ENCODE data around the gene IDH2.

The IDH2 gene

DNA sequence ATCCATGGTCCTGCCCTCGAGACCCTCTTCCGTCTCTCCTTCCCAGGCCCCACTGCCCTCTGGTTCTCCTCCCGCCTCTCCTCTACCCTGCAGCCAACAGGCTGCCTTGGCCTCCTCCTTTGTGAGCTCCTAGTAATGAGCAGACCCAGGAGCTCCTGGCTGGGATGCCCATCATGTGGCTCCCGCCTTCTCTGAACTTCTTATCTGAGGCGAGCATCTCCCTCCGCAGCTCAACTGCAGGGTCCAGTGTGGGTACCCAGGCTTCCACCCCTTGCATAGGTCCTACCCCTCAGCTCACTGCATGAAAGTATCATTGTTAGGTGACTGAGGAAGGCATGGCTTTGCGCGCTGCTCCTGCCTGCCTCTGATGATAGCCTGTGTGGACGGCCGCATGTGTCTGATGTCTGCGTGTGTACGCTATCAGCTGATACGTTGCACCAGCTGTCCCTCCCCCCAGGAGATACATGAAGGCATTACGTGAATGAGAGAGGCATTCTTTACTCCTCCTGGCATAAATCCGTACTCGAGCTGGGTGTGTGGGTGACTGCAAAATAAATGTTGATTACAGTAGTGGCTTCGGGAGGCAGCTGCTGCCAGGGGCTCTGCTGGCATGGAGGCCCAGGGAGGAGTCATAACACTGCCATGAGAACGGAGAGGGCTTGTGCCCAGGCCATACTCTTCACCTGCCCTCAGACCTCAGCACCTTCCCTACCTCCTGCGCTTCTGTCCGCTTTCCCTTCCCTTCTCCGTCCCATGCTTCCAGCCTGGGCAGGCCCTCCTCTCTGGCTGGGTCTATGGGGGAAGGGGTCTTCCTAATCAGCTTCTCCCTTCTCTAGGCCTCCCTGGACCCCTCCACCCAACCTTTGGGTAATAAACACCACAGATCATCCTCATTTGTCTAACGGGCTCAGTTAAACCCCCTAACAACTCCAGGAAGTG, 52.3 kb downstream of the IDH2 start:
- DNase-seq (ENCODE audit: low read depth) = no peak
- H3K4me3 ChIP-seq (ENCODE audit: low read depth, low read length) = no peak overlapping the region

DNA sequence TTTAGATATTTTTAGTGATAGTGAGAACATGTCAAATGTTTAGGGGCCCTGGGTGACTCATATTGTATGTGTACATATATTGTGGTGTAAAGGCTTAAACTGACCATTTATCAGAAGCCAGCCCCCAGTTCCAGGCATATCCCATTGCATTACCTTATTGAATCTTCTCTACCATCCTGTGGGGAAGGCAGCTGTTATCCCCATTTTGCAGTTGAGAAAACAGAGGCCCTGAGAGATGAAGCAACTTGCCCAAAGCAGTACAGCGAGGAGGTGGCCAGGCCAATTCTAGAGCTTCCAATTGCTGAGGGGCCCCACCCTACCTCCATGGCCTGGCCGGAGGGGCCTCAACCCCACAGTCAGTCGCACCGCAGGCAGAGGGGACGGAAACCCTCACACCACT, 53.2 kb downstream of the IDH2 start:
- DNase-seq (ENCODE audit: low read depth) = no peak
- H3K4me3 ChIP-seq (ENCODE audit: low read depth, low read length) = no peak overlapping the region

DNA sequence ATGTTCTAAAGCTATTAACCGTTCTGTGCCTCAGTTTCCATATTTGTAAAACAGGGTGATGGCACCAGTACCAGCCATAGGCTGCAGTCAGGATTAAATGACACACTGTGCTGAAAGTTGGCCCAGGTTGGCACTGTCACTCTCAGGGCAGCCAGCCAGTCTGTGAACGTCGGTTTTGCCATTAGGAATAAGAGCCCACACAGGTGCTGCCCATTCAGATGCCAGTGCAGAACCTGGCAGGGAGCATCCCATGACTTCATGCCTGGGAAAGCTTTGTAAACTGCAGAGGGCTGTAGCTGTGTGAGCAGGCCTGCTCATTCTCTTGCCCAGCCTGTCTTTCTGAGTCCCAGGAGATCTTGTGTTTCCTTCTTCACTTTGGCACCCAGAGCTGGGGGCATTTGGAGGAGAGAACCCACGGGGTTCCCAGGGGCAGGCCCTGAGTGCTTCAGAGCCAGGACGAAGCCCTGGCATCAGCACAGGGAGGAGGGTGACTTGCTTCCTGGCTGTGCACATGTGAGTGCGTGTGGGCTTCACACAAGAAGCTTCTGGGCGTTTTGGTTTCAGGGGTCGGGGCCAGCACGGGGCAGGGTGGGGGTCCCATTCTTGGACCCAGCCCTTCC, 54.2 kb downstream of the IDH2 start:
- no peak overlapping the region for H3K4me3 ChIP-seq (ENCODE audit: low read depth, low read length)
- DNase-seq (ENCODE audit: low read depth) = no peak

DNA sequence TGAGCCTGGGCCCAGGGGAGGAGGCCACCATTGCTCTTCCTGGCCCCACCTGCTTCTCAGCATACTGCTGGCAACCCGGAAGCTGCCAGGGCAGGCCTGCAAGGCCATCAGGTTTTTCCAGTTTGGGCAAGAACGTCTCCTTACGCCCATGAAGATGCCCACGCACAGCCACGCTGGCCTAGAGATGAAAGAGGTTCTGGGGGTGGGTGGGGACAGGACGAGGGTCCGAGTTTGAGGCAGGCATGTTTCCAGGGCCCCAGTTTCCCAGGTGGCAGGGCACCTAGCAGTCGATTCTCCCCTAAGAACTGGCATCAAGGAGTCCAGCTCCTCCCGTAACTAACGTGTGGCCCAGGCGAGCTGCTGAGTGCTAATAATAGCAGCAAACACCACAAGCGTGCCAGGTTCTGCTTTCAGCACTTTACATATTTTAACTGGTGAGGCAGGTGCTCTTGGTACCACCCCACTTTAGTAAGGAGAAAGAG, 55.3 kb downstream of the IDH2 start:
- no peak for DNase-seq (ENCODE audit: low read depth)
- no peak overlapping the region for H3K4me3 ChIP-seq (ENCODE audit: low read depth, low read length)

DNA sequence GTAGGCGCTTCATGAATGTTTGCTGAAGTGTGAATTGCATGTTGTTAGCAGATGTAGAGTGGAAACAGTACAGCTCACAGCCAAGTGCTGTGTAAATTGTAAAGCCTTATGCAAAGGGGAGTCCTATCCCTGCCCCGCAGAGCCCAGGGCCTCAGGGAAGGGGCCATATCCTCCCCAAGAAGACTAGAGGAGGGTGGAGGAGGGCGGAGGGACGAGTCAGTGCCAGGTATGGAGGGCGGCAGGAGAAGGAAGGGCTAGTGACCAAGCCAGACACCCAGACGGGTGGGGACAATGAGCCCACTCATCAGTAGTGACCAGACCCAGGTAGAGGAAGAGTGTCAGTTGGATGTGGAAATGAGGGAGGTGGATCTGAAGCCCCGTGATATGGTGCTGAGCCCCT, 56.0 kb downstream of the IDH2 start:
- no peak overlapping the region for H3K4me3 ChIP-seq (ENCODE audit: low read depth, low read length)
- DNase-seq (ENCODE audit: low read depth) = no peak

DNA sequence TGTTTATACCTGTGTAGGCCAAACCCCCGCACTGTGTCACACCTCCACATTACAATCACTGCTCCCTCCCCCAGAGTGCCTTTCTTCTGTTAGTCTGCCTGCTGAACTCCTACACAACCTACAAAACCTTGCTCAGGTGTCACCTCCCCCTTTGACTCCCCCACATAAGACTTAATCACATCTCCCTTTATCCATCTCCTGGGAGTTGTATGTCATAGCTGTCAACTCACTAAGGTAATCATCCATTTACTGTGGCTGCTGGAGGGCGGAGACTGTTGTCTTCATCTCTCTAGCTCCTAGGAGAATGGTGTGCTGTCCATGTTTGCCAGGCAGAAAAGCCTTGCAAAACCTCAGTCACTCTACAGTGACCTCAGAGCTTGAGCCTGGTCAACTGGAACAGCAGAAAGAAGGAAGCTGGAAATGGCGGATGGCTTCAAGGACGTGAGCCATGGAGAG, 57.3 kb downstream of the IDH2 start:
- DNase-seq (ENCODE audit: low read depth) = no peak
- no peak overlapping the region for H3K4me3 ChIP-seq (ENCODE audit: low read depth, low read length)

DNA sequence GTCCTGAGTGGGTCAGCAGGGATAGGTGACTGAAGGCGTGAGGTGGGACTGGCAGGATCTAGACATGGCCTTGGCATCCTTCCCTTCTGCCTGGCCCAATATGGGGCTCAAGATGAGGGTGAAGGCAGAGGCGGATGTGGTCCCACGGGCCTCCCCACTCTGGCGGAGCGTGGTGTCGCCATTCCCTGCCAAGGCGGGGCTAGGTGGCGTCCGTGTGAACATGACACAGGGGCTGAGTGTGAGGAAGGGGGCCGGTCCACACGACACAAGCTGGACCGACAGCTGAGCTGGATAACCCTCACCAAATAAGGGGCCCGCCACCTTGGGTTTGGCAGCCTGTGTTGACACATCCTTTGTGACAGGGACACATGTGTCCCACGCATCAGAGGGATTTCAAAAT, 58.1 kb downstream of the IDH2 start:
- H3K4me3 ChIP-seq (ENCODE audit: low read depth, low read length) = no peak overlapping the region
- DNase-seq (ENCODE audit: low read depth) = no peak

DNA sequence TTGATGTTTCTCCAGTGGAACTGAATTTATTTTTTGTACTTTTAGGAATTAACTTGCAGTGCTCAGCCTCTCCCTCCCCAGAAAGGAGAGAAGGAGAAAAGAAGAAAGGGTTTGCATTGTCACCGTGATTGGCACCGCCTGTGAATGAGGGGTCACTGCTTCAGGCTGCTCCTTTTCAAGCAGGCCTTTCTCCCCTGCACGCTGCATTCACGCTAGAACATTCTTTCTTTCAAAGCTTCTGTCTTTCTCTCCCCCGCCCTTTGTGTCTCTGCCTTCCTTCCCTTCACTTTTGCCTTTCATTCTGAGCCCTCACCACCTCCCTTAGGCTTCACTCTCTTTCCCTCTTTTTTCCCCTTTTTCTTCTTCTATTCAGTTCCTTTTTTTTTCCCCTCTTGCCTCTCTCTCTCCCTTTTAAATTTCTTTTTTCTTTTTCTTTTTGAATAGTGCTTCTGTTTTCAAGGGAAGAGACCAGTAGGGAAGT, 58.7 kb downstream of the IDH2 start:
- no peak for DNase-seq (ENCODE audit: low read depth)

DNA sequence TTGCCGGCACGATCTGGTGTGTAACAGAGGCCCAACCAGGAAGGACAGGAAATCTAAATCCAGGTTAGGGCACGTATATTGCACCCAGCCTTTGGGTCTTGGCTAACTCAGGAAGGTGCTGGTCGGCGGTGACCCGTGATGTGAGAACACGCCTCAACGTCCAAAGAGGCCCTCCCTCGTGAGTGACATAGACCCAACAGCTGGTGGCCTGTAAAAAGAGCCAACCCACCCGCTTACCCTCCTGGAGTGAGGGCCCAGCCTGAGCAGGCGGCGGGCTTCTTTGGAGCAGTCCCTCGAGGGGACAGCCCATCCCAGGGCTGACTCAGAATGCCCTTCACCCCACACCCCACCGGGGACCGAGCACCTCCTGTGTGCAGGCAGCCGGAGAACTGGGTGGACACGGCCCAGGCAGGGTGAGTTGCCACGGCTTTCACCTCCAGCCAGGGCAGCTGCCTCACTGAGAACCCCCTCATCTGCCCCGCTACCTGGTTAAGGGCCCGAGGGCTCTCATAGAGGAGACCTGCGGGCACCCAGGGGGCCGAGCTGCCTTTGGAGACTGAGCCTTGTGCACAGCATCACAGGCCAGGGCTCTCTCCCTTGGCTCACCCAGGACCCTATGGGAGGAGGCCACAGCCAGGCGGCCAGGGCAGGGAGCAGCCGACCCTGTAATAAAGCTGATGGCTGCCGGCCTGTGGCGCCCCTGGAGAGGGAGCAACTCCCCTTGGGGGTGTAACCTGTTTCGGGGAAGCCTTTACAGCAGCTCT, 59.3 kb downstream of the IDH2 start:
- H3K4me3 ChIP-seq (ENCODE audit: low read depth, low read length) = no peak overlapping the region
- no peak for DNase-seq (ENCODE audit: low read depth)

More for the DNA sequence above, 58.7 kb downstream of the IDH2 start:
- no peak overlapping the region for H3K4me3 ChIP-seq (ENCODE audit: low read depth, low read length)

DNA sequence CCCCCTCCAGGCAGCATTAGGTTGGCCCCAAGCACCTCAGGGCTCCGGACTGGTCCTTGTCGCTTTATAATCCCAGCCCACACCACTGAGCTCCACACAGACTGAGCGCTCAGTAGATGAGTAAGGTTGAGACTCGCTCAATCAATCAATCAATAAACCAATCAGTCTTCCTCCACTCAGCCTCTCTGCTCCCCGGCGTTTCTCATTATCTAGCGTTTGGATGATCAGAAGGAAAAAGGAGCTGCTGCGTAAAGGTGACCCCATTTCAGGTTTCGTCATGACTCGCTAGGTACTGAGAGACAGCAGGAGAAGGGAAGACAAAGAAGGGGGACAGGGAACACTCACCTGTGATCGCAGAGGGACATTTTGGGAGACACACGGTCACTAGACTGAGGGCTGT, 59.9 kb downstream of the IDH2 start:
- H3K4me3 ChIP-seq (ENCODE audit: low read depth, low read length) = no peak overlapping the region
- no peak for DNase-seq (ENCODE audit: low read depth)

DNA sequence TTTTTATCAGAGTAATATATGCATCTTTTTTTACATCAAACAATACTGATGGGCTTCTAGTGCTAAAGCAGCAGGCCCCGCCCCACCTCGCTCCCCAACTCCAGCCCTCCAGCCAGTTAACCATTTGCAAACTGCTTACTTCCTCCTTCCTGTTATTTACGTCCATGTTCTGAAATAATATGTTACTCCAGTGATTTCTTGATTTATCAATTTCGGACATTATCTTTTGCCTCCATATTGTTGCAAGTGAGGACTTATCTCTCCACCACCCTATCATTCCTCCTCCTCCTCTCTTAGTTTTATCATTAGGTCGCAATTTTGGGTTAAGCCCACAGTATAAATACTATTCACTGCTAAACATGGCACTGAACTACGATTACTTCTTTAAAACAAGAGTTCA, 61.6 kb downstream of the IDH2 start:
- DNase-seq (ENCODE audit: low read depth) = no peak
- H3K4me3 ChIP-seq (ENCODE audit: low read depth, low read length) = no peak overlapping the region

DNA sequence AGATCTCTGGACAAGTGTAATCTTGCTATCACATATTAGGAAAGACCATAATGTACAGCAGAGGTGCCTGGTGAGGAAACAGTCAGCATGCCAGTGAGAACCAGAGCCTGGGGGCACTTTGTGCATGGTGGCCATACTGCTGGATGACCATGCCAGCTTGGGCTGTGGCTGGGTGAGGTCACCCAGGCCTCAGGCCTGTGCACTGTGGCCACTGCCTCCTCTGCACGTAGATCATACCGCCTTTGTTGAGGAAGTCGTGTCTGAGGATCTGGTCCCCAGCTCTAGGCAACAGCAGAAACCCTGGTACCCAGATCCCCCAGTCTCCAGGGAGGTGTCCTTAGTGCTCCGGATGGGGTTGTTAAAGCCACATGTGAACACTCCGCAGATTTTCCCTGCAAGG, 62.3 kb downstream of the IDH2 start:
- H3K4me3 ChIP-seq (ENCODE audit: low read depth, low read length) = no peak overlapping the region
- no peak for DNase-seq (ENCODE audit: low read depth)

DNA sequence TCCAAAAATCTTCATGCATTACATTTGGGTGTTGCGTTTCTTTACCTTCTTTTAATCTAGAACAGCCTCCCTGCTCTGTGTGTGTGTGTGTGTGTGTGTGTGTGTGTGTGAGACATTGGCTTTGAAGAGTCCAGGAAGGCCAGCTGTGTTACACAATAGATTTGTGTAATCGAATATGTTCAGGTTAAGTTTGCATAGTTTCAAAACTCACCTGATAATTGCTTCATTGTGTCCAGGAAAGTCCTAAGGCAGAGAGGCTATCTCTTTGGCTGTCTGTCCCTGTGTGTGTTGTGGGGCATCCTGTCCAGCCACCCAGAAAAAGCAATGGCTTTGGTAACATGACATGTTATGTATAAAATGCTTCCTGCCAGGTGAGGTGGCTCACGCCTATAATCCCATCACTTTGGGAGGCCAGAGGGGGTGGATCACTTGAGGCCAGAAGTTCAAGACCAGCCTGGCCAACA, 63.6 kb downstream of the IDH2 start:
- no peak overlapping the region for H3K4me3 ChIP-seq (ENCODE audit: low read depth, low read length)
- no peak for DNase-seq (ENCODE audit: low read depth)

DNA sequence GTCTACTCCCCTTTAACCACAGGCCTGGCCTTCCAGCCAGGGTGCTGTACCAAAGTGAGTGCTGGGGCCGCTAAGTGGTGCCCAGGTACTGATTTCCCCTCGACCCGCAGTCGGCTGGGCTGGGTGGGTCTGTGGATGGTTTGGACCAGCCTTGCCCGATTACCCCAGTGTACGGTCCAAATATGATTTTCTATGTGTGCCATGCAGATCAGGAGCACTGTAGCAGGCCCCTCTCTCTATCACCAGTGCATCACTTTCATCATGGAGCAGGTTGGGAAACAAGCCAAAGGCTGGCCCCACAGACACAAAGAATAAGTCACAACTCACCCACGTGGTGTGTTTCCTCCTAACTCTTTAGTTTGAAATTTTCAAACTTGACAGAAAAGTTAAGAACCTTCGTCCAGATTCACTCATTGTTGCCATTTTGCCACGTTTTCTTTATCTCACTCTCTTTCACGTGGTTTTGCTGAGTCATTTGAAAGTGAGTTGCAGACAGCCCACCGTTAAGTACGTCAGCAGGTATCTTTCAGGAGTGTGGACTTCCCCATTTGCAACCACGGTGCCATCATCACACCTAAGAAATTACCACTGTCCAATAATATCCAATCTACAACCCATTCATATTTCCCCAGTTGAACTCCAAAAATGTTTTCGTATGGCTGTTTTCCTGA, 64.2 kb downstream of the IDH2 start:
- DNase-seq (ENCODE audit: low read depth) = no peak
- no peak overlapping the region for H3K4me3 ChIP-seq (ENCODE audit: low read depth, low read length)

DNA sequence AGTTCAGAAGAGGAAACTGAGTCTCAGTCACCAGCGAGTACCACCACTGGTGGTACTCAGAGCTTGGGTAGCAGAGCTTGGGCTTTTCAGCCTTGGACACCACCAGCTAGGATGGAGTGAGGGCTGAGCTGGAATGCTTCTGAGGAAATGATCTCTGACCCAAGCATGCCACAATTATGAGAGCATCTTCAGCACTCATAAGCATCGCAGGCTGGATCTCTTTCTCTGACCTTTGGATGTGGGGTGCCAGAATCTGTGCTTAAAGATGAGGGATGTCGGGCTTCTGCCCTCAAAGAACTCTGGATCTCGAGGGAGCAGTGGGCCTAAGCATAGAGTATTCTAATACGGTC, 64.8 kb downstream of the IDH2 start:
- no peak overlapping the region for H3K4me3 ChIP-seq (ENCODE audit: low read depth, low read length)

DNA sequence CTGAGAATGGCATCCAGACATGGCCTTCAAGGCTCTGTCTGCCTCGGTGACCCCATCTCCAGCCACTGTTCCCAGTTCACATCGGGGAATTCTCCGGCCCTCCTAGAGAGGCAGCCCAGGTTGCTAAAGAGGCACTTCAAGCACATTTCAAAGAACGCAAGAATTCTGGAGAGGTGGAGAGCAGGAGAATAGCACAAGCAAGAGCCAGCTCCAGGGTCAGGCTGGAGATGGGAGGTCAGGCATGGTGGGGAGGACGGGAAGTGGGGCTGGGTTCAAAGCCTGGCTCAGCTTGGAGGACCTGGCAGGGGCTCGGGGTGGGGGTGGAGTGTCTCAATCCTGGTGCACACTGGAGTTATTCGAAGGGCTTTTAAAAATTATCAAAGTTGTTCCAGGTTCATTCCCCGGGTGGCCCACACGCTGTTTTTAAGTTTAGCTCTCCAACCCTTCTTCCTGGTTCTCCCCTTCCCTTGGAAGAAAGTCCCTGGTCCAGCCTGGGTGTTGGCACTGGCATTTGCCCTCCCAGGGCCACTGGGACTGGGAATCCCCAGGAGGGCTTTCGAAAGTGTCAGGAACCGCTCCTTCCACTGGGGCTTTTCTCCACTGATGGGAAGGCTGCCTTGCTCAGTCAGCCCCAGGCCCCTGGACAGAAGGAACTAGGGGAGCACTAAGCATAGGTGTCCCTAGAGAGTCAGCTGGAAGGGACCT, 65.3 kb downstream of the IDH2 start:
- DNase-seq (ENCODE audit: low read depth) = no peak
- no peak overlapping the region for H3K4me3 ChIP-seq (ENCODE audit: low read depth, low read length)

More for the DNA sequence above, 64.8 kb downstream of the IDH2 start:
- DNase-seq (ENCODE audit: low read depth) = no peak

DNA sequence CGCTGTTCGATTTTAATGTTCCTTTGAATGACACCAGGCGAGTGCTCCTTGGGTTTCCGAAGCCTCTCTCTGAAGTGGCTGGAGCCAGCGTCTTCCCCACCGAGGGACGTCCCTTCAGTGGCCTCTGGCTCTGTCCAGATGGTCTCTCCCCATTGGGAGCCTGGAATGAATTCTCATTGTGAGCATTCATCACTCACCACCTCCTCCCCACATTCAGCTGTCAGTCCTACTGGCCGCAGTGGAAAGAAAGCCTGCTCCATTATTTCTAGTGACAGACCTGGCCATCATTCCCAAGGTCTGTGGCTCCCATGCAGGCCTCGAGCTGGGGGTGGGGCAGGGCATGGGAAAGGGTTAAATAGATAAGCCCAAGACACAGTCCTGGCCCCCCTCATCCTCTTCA, 65.9 kb downstream of the IDH2 start:
- DNase-seq (ENCODE audit: low read depth) = no peak
- no peak overlapping the region for H3K4me3 ChIP-seq (ENCODE audit: low read depth, low read length)

DNA sequence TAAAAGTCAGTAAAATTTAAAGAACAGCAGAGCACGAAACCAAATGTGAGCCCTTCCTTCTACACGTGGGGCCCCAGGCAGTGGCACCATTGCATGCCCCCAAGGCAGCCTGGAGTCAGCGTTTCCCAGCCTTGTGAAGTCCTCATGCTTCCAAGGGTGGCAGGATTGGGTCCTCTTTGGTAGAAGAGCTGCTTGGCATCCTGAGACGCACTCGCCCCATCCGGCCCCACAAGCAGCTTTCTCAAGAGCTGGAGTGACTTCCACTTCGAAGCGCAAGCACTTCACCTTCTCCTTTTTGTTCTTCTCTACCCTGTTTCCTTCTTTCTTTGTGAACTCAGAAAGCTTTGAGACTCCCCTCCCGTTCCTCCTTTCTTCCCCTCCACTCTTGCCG, 66.4 kb downstream of the IDH2 start:
- no peak overlapping the region for H3K4me3 ChIP-seq (ENCODE audit: low read depth, low read length)
- DNase-seq (ENCODE audit: low read depth) = no peak

All from skeletal muscle cell (primary cell).